ENCODE results near the gene LYZL4.

GRCh38 chr3:42369304-42369703 is 41.1 kb downstream of the LYZL4 start:
- no peak for TF ChIP-seq CTCF (IDR thresholded peaks at IDR 0.05; ENCODE audit: insufficient read depth, low read length)
- no peak for TF ChIP-seq SPI1 (IDR thresholded peaks at IDR 0.05; ENCODE audit: borderline replicate concordance, low read depth)
- no peak for TF ChIP-seq POLR2AphosphoS5 (IDR thresholded peaks at IDR 0.05; ENCODE audit: low read depth)
- TF ChIP-seq GABPA (IDR thresholded peaks at IDR 0.05; ENCODE audit: low read depth): no peak
- no peak for TF ChIP-seq REST (IDR thresholded peaks at IDR 0.05; ENCODE audit: insufficient replicate concordance, low read depth)
